PC-9 (cell line): ENCODE results near the gene GPR176.

Experiments
- CTCF ChIP-seq: fragments of 200-600 bp; sonication (generic); conservative IDR thresholded peaks from 2 replicates; pipeline ENCODE4 v1.6.1; 2017; ENCODE audit warnings: mixed run types, antibody characterized with exemption, mild to moderate bottlenecking, moderate library complexity
- EZH2 ChIP-seq: fragments of 200-600 bp; sonication (generic); IDR thresholded peaks from 2 replicates; pipeline ENCODE4 v1.8.0; 2017; ENCODE audit warnings: antibody characterized with exemption, low read depth

GRCh38 chr15:39855400-39855799 is 64.7 kb downstream of the GPR176 start:
- no peak for TF ChIP-seq CTCF
- TF ChIP-seq EZH2, result no peak
